Keratinocyte (primary cell): ENCODE measurements around the gene HSFX3.
"Not testable (repeated sequence)": the region's sequence is repeated elsewhere in the genome, so short reads cannot be mapped to it uniquely, and the experiment has no call there.

Source experiments
- EZH2 ChIP-seq: IDR thresholded peaks from one replicate; pipeline ENCODE4 v1.6.1; 2012; ENCODE audit warnings: inconsistent platforms, mild to moderate bottlenecking, low read length, moderate library complexity
- TF ChIP-seq, protein P1 (sequence below), 3 experiments: IDR thresholded peaks in 1 of 3; conservative IDR thresholded peaks in 1 of 3; optimal IDR thresholded peaks in 1 of 3; 2 replicates in 2 of 3; 3 replicates in 1 of 3; pipeline versions ENCODE3 to v1.5.1; 2011; ENCODE audit warnings: low read length in 3 of 3, mild to moderate bottlenecking in 3 of 3, moderate library complexity in 2 of 3, control low read depth in 1 of 3, inconsistent platforms in 1 of 3; ENCODE audit not compliant: insufficient read depth in 2 of 3; ENCODE audit errors: extremely low read depth in 1 of 3

DNA sequence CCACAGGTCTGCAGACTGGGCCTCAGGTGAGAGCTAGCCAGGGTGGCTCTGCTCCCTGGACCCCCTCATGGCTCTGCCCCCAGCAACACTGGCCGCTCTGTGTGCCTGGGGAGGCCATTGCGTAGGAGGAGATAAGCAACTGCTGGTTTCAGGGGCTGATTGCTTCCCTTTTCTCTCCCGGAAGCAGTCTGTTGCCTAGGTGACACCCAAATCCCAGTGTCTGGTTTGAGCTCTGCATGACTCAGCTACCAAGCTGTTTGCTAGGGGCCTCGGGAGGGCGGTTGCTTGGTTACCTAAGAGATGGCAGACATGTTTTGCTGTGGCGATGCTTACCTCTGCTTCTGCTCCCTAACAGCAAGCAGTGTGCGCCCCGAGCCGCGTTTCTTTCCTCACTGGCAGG is 24.3 kb downstream of the HSFX3 start:
- TF ChIP-seq, protein P1, sequence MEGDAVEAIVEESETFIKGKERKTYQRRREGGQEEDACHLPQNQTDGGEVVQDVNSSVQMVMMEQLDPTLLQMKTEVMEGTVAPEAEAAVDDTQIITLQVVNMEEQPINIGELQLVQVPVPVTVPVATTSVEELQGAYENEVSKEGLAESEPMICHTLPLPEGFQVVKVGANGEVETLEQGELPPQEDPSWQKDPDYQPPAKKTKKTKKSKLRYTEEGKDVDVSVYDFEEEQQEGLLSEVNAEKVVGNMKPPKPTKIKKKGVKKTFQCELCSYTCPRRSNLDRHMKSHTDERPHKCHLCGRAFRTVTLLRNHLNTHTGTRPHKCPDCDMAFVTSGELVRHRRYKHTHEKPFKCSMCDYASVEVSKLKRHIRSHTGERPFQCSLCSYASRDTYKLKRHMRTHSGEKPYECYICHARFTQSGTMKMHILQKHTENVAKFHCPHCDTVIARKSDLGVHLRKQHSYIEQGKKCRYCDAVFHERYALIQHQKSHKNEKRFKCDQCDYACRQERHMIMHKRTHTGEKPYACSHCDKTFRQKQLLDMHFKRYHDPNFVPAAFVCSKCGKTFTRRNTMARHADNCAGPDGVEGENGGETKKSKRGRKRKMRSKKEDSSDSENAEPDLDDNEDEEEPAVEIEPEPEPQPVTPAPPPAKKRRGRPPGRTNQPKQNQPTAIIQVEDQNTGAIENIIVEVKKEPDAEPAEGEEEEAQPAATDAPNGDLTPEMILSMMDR (optimal IDR thresholded peaks at IDR 0.05 in 1 of 3, IDR thresholded peaks at IDR 0.05 in 1 of 3, conservative IDR thresholded peaks at IDR 0.05 in 1 of 3; ENCODE audit: extremely low read depth in 1 of 3, insufficient read depth in 2 of 3, low read length in 3 of 3) = not testable (repeated sequence)
- not testable (repeated sequence) for TF ChIP-seq EZH2
